IMR-90 (cell line): ENCODE data around the gene NDUFV2. TPM values are rescaled to one million over a fixed set of nuclear protein-coding genes. Genes with fewer than 3 reads are reported as not detected.

Experiments used
- ATAC-seq: fragments of 200-7000 bp; cut with Tn5 transposase; 2 replicates; pipeline ENCODE4 v1.9.1; 2020; ENCODE audit warnings: low read depth, mild to moderate bottlenecking, moderate library complexity
- BruUV-seq: library from RNA; stranded (reverse); fragments of 400-500 nt; replicated peaks from 2 replicates; lab custom pipeline; 2021; lab: Mats Ljungman, UMichigan
- CTCF ChIA-PET: fragments of 300-600 bp; formaldehyde crosslinking; extraction: SDS; loops from one replicate; lab custom pipeline; 2021; ENCODE audit warnings: antibody characterized with exemption; lab: Yijun Ruan, JAX
- POLR2A ChIA-PET: fragments of 300-600 bp; sonication (Branson Sonifier 250); formaldehyde crosslinking; loops from one replicate; lab custom pipeline; 2022; ENCODE audit warnings: antibody characterized with exemption; ENCODE audit not compliant: unreplicated experiment; lab: Charles Lee
- DNase-seq: peaks from one replicate; pipeline ENCODE4 v3.0.0; 2013
- H2AFZ ChIP-seq: replicated peaks from 2 replicates; pipeline ENCODE3; 2013; ENCODE audit warnings: low read length, mild to moderate bottlenecking; ENCODE audit not compliant: poor library complexity
- H2AK5ac ChIP-seq: 2 replicates; pipeline ENCODE4 v1.6.1; 2013; ENCODE audit warnings: low read depth, low read length, inconsistent platforms
- H2AK9ac ChIP-seq: replicated peaks from 2 replicates; pipeline ENCODE3; 2013; ENCODE audit warnings: mild to moderate bottlenecking, low read depth, low read length, moderate library complexity; ENCODE audit not compliant: poor library complexity
- H2BK120ac ChIP-seq: 2 replicates; pipeline ENCODE4 v1.6.1; 2013; ENCODE audit warnings: low read depth, low read length, inconsistent platforms
- H2BK15ac ChIP-seq: 3 replicates; pipeline ENCODE4 v1.6.1; 2013; ENCODE audit warnings: low read depth, low read length, inconsistent platforms
- H2BK20ac ChIP-seq: 2 replicates; pipeline ENCODE4 v1.6.1; 2013; ENCODE audit warnings: low read depth, mild to moderate bottlenecking, inconsistent platforms, low read length, moderate library complexity
- H2BK5ac ChIP-seq: 2 replicates; pipeline ENCODE4 v1.6.1; 2013; ENCODE audit warnings: mild to moderate bottlenecking, low read depth, low read length, inconsistent platforms; ENCODE audit not compliant: poor library complexity, severe bottlenecking
- H3K14ac ChIP-seq: replicated peaks from 2 replicates; pipeline ENCODE4 v1.6.1; 2013; ENCODE audit warnings: low read depth, low read length, inconsistent platforms
- H3K18ac ChIP-seq: 2 replicates; pipeline ENCODE4 v1.6.1; 2013; ENCODE audit warnings: low read depth, low read length, control low read depth
- H3K23ac ChIP-seq: 2 replicates; pipeline ENCODE4 v1.6.1; 2013; ENCODE audit warnings: low read depth, low read length, inconsistent platforms
- H3K27ac ChIP-seq: 2 replicates; pipeline ENCODE4 v1.5.1; 2013; ENCODE audit warnings: mild to moderate bottlenecking, control low read depth, low read length; ENCODE audit not compliant: insufficient read depth
- H3K27me3 ChIP-seq: 2 replicates; pipeline ENCODE4 v1.6.1; 2013; ENCODE audit warnings: low read length; ENCODE audit not compliant: control insufficient read depth, insufficient read depth
- H3K36me3 ChIP-seq: 2 replicates; pipeline ENCODE4 v1.6.1; 2013; ENCODE audit warnings: low read length, mixed read lengths; ENCODE audit not compliant: control insufficient read depth, insufficient read depth
- H3K4ac ChIP-seq: 2 replicates; pipeline ENCODE4 v1.6.1; 2013; ENCODE audit warnings: low read depth, low read length, inconsistent platforms
- H3K4me1 ChIP-seq: 2 replicates; pipeline ENCODE4 v1.6.1; 2013; ENCODE audit warnings: low read length, mixed read lengths; ENCODE audit not compliant: control insufficient read depth, insufficient read depth
- H3K4me2 ChIP-seq: 2 replicates; pipeline ENCODE4 v1.6.1; 2013; ENCODE audit warnings: low read depth, mild to moderate bottlenecking, control low read depth, low read length, moderate library complexity
- H3K4me3 ChIP-seq: 2 replicates; pipeline ENCODE4 v1.5.1; 2013; ENCODE audit warnings: low read depth, mild to moderate bottlenecking, control low read depth, low read length, moderate library complexity; ENCODE audit not compliant: insufficient read depth
- H3K56ac ChIP-seq: 2 replicates; pipeline ENCODE4 v1.6.1; 2013; ENCODE audit warnings: low read length, inconsistent platforms; ENCODE audit not compliant: insufficient read depth; ENCODE audit errors: extremely low read depth
- H3K79me1 ChIP-seq, 2 experiments: 2 replicates each; pipeline ENCODE4 v1.6.1; 2013; ENCODE audit warnings: low read length in 2 of 2, inconsistent platforms in 1 of 2, low read depth in 1 of 2
- H3K9ac ChIP-seq: 2 replicates; pipeline ENCODE4 v1.6.1; 2013; ENCODE audit warnings: low read depth, low read length, control low read depth
- H3K9me1 ChIP-seq: 2 replicates; pipeline ENCODE4 v1.6.1; 2013; ENCODE audit warnings: low read length, inconsistent platforms; ENCODE audit not compliant: insufficient read depth
- H3K9me3 ChIP-seq: 2 replicates; pipeline ENCODE4 v1.6.1; 2013; ENCODE audit warnings: low read length; ENCODE audit not compliant: control insufficient read depth, insufficient read depth
- H4K20me1 ChIP-seq: 2 replicates; pipeline ENCODE4 v1.6.1; 2013; ENCODE audit warnings: low read length, inconsistent platforms; ENCODE audit not compliant: insufficient read depth
- H4K5ac ChIP-seq: 2 replicates; pipeline ENCODE4 v1.6.1; 2013; ENCODE audit warnings: mild to moderate bottlenecking, low read depth, low read length, control low read depth
- H4K8ac ChIP-seq, 2 experiments: 2 replicates each; pipeline ENCODE4 v1.6.1; 2013; ENCODE audit warnings: low read depth in 2 of 2, low read length in 2 of 2, control low read depth in 1 of 2, inconsistent platforms in 1 of 2
- H4K91ac ChIP-seq: 2 replicates; pipeline ENCODE4 v1.6.1; 2013; ENCODE audit warnings: low read depth, low read length, inconsistent platforms; ENCODE audit not compliant: insufficient read depth
- BHLHE40 ChIP-seq: fragments of 150-350 bp; IDR thresholded peaks from 2 replicates; pipeline ENCODE4 v1.6.1; 2016; ENCODE audit warnings: mild to moderate bottlenecking, low read depth, low read length
- CEBPB ChIP-seq: IDR thresholded peaks from 2 replicates; pipeline ENCODE4 v1.6.1; 2012; ENCODE audit warnings: low read depth, low read length, improper control_type of control experiment
- CHD1 ChIP-seq: IDR thresholded peaks from 2 replicates; pipeline ENCODE4 v1.6.1; 2012; ENCODE audit warnings: low read depth, low read length, improper control_type of control experiment
- CTCF ChIP-seq: conservative IDR thresholded peaks from 2 replicates; pipeline ENCODE4 v1.5.1; 2012; ENCODE audit warnings: mild to moderate bottlenecking, low read depth, low read length, improper control_type of control experiment
- ELK1 ChIP-seq: fragments of 150-350 bp; IDR thresholded peaks from 2 replicates; pipeline ENCODE4 v1.6.1; 2016; ENCODE audit warnings: low read depth, mild to moderate bottlenecking, low read length, moderate library complexity, borderline replicate concordance
- FOS ChIP-seq: fragments of 150-350 bp; IDR thresholded peaks from 2 replicates; pipeline ENCODE4 v1.6.1; 2016; ENCODE audit warnings: low read depth, low read length
- MAFK ChIP-seq: IDR thresholded peaks from 2 replicates; pipeline ENCODE4 v1.6.1; 2012; ENCODE audit warnings: low read depth, low read length, improper control_type of control experiment
- MAZ ChIP-seq: IDR thresholded peaks from 2 replicates; pipeline ENCODE4 v1.6.1; 2012; ENCODE audit warnings: low read depth, mild to moderate bottlenecking, low read length, improper control_type of control experiment, moderate library complexity, borderline replicate concordance
- MXI1 ChIP-seq: IDR thresholded peaks from 2 replicates; pipeline ENCODE4 v1.6.1; 2012; ENCODE audit warnings: low read depth, mild to moderate bottlenecking, low read length, moderate library complexity, borderline replicate concordance
- NFE2L2 ChIP-seq: fragments of 150-350 bp; IDR thresholded peaks from 2 replicates; pipeline ENCODE4 v1.6.1; 2016; ENCODE audit warnings: low read depth, mild to moderate bottlenecking, low read length
- POLR2A ChIP-seq: IDR thresholded peaks from 2 replicates; pipeline ENCODE4 v1.6.1; 2012; ENCODE audit warnings: mild to moderate bottlenecking, low read depth, low read length
- RAD21 ChIP-seq: IDR thresholded peaks from 2 replicates; pipeline ENCODE4 v1.6.1; 2012; ENCODE audit warnings: low read length, improper control_type of control experiment
- RCOR1 ChIP-seq: IDR thresholded peaks from 2 replicates; pipeline ENCODE4 v1.6.1; 2012; ENCODE audit warnings: mild to moderate bottlenecking, low read length, improper control_type of control experiment; ENCODE audit not compliant: insufficient replicate concordance
- RFX5 ChIP-seq: IDR thresholded peaks from 2 replicates; pipeline ENCODE4 v1.8.0; 2012; ENCODE audit warnings: low read depth, mild to moderate bottlenecking, low read length, moderate library complexity
- SMC3 ChIP-seq: fragments of 150-350 bp; IDR thresholded peaks from 2 replicates; pipeline ENCODE4 v1.6.1; 2016; ENCODE audit warnings: low read depth, mild to moderate bottlenecking, antibody characterized with exemption, low read length, moderate library complexity
- USF2 ChIP-seq: fragments of 150-350 bp; IDR thresholded peaks from 2 replicates; pipeline ENCODE4 v1.6.1; 2017; ENCODE audit warnings: mild to moderate bottlenecking, antibody characterized with exemption, low read length, low read depth
- WGBS, 2 experiments: methylation state at CpG; one replicate each; pipeline versions ENCODE4 v1.1.5 to v1.1.7; 2013; ENCODE audit warnings: missing lambda C conversion rate in 2 of 2; ENCODE audit not compliant: insufficient read length in 1 of 2; ENCODE audit errors: extremely low coverage in 2 of 2; 5-methylcytosine and 5-hydroxymethylcytosine counted together
- dilution Hi-C: fragments of 300-500 bp; cut with HindIII; formaldehyde crosslinking; loops from one replicate; pipeline ENCODE4 v1.14.3; 2018; ENCODE audit warnings: low sequenced_read_pairs; ENCODE audit not compliant: unreplicated experiment
- in situ Hi-C: fragments of 300-500 bp; cut with MboI; formaldehyde crosslinking; loops from 3 replicates; pipeline ENCODE4 v1.14.3; 2019; ENCODE audit warnings: low sequenced_read_pairs, inconsistent platforms, mixed read lengths
- intact Hi-C: fragments of 100-400 bp; cut with micrococcal nuclease; formaldehyde crosslinking; loops from 2 replicates; pipeline ENCODE4 v1.10.0; 2022
- polyA plus RNA-seq, 3 experiments: library from polyadenylated mRNA; depleted of rRNA; stranded (reverse); fragments of >200 nt; gene quantifications; 2 replicates each; pipeline ENCODE4 v1.2.3, GENCODE V29; 2012; ENCODE audit warnings: low replicate concordance in 1 of 3
- total RNA-seq: library from RNA; depleted of rRNA; stranded (reverse); fragments of >200 nt; gene quantifications from 2 replicates; pipeline ENCODE4 v1.2.3, GENCODE V29; 2012

NDUFV2 gene
- total and polyA plus RNA-seq, 2 of the 4 experiments (the other 2 are of a cell fraction) = 106 to 126 TPM

- DNase-seq = no peak
- no peak overlapping the region for H3K4me3 ChIP-seq
- no peak overlapping the region for H3K56ac ChIP-seq
- TF ChIP-seq RFX5 (no peak), CEBPB (no peak), USF2 (no peak), CTCF (no peak), CHD1 (no peak), BHLHE40 (no peak), MAZ (no peak), SMC3 (no peak), MAFK (no peak), RCOR1 (no peak), RAD21 (no peak), FOS (no peak), POLR2A (no peak), NFE2L2 (no peak), ELK1 (no peak), MXI1 (no peak)
- H3K4me1 ChIP-seq = no peaks in the 10 kb centered on the region
- in situ Hi-C loops (no loop called here), dilution Hi-C loops (no loop called here), intact Hi-C loops (no loop called here)
- no TSS peak for BruUV-seq
- no peak overlapping the region for H4K91ac ChIP-seq
- no peak for ATAC-seq
- H2BK20ac ChIP-seq = no peak overlapping the region
- POLR2A ChIA-PET = no interaction called here
- no peak overlapping the region for H3K4ac ChIP-seq
- no peak overlapping the region for H2AK5ac ChIP-seq
- H2AFZ ChIP-seq = no peak overlapping the region
- H3K36me3 ChIP-seq = peaks cover 7% of the 10 kb centered on the region
- no peak overlapping the region for H2BK15ac ChIP-seq
- H3K27ac ChIP-seq = no peak overlapping the region
- H3K9me1 ChIP-seq = peaks cover 5% of the 10 kb centered on the region
- no CpG with 5 or more reads among the region's 3 CpGs for WGBS, 2 experiments
- H4K8ac ChIP-seq = no peak overlapping the region
- no peak overlapping the region for H2BK5ac ChIP-seq
- no peak overlapping the region for H3K18ac ChIP-seq
- H3K23ac ChIP-seq = no peak overlapping the region
- H4K5ac ChIP-seq = no peak overlapping the region
- CTCF ChIA-PET = interaction anchor here (0.8 to 1.4 kb wide), 2 partner anchors 11 to 21 kb away, joined by 3 read pairs; no protein-coding TSS in a partner anchor
- no peaks in the 10 kb centered on the region for H3K9me3 ChIP-seq
- no peak overlapping the region for H2BK120ac ChIP-seq
- no peaks in the 10 kb centered on the region for H3K27me3 ChIP-seq
- no peak overlapping the region for H3K9ac ChIP-seq
- peaks cover 24 to 57% of the 10 kb centered on the region in 2 experiments for H3K79me1 ChIP-seq
- 0 out of 2 replicates have a peak overlapping the region, but pooled peaks have one; percentile 37 for H3K14ac ChIP-seq
- H2AK9ac ChIP-seq = no peak overlapping the region
- peaks cover 15% of the 10 kb centered on the region for H4K20me1 ChIP-seq
- no peak overlapping the region for H3K4me2 ChIP-seq
Observed at GRCh38 chr18:9181275-9181674, 78.8 kb downstream of the NDUFV2 start.
